HG03175 (cell line): ENCODE measurements around the gene ATOH1.

ENCODE experiments used
- ATAC-seq: cut with Tn5 transposase; IDR thresholded peaks from one replicate; pipeline ENCODE4 v1.9.1; 2021; ENCODE audit warnings: mild to moderate bottlenecking, moderate library complexity; ENCODE audit not compliant: unreplicated experiment

ATOH1 gene

GRCh38 chr4:93834249-93835066 is 5.9 kb downstream of the ATOH1 start:
- no peak for ATAC-seq

GRCh38 chr4:93835929-93836328 is 7.4 kb downstream of the ATOH1 start:
- ATAC-seq: no peak

GRCh38 chr4:93839704-93840103 is 11.2 kb downstream of the ATOH1 start:
- no peak for ATAC-seq

GRCh38 chr4:93841803-93842345 is 13.3 kb downstream of the ATOH1 start:
- peak; percentile 69 for ATAC-seq

- ATAC-seq: peak; percentile 61
These were observed 14.2 kb downstream of the ATOH1 start for GRCh38 chr4:93842601-93843252.

- ATAC-seq: no peak
These were observed 15.2 kb downstream of the ATOH1 start for GRCh38 chr4:93843772-93844171.

GRCh38 chr4:93852680-93853079 is 24.1 kb downstream of the ATOH1 start:
- ATAC-seq: no peak

GRCh38 chr4:93855926-93856325 is 27.4 kb downstream of the ATOH1 start:
- no peak for ATAC-seq

GRCh38 chr4:93865650-93866049 is 37.1 kb downstream of the ATOH1 start:
- ATAC-seq: no peak

GRCh38 chr4:93867416-93868001 is 39.0 kb downstream of the ATOH1 start:
- no peak for ATAC-seq

GRCh38 chr4:93870876-93871458 is 42.4 kb downstream of the ATOH1 start:
- ATAC-seq: no peak

- no peak for ATAC-seq
These were observed 48.2 kb downstream of the ATOH1 start for GRCh38 chr4:93876754-93877153.

- no peak for ATAC-seq
These were observed 50.0 kb downstream of the ATOH1 start for GRCh38 chr4:93878566-93878965.

- ATAC-seq: peak; percentile 57
These were observed 51.4 kb downstream of the ATOH1 start for GRCh38 chr4:93879919-93880318.
